SU-DHL-6 (cell line): ENCODE data around the gene CCDC134.

Source experiments
- CTCF ChIP-seq: fragments of 200-600 bp; sonication (generic); IDR thresholded peaks from one replicate; pipeline ENCODE4 v1.5.1; 2017; ENCODE audit warnings: antibody characterized with exemption, mild to moderate bottlenecking, low read length, moderate library complexity; ENCODE audit not compliant: insufficient read depth, poor library complexity, severe bottlenecking
- EZH2phosphoT487 ChIP-seq: fragments of 200-600 bp; sonication (generic), shearing (Covaris generic); conservative IDR thresholded peaks from 2 replicates; pipeline ENCODE4 v1.6.1; 2018; ENCODE audit warnings: mild to moderate bottlenecking, antibody characterized with exemption, low read length, moderate library complexity, mixed read lengths

GRCh38 chr22:41772645-41773044, 27.8 kb upstream of the CCDC134 start:
- no peak for TF ChIP-seq CTCF
- TF ChIP-seq EZH2phosphoT487: no peak
